Measurements from ENCODE around the gene MAP2K3. TPM values are rescaled to one million over a fixed set of nuclear protein-coding genes. Genes with fewer than 3 reads are reported as not detected.
"Not testable (repeated sequence)": the region's sequence is repeated elsewhere in the genome, so short reads cannot be mapped to it uniquely, and the experiment has no call there.

MAP2K3 gene
- total RNA-seq, 1 experiment from 2014 or later = 39.7 TPM

DNA sequence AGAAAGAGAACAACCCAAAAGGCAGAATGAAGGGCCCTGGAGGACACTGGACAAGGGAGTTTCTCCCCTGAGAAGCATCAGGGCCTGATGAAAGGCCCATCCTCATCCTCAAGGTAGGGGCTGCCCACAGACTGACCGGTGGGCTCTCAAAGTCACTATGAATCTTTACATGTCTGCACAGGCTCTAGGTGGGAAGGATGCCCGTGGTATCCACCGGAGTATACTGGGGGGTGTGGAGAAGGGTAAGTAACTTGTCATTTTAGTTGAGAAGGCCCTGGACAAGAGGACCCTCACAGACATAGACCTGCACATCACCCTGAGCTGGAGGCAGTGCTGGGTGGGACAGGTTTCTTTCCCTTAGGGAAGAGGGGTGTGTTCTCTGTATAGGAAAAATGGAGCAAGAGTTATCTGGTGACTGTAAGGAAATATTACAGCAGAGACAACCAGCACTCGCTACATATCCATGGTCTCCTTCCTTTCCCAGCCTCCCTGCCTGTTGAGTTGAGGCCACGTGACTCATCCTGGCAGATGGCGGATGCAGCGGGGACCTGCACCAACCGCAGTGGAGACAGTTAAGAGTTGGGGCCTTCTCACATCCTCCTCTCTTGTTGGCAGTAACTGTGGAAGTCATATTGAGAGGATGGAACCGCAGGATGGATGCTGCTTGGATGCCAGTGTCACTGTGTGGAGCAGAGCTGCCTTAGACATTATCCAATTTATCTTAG lies 46.1 kb downstream of the MAP2K3 start:
- Mint-ChIP-seq H3K27me3 (ENCODE audit: low read depth) (peaks cover 11% of the 10 kb centered on the region), H3K9me3 (peaks cover 16% of the 10 kb centered on the region), H3K4me3 (no peak overlapping the region), H3K4me1 (no peaks in the 10 kb centered on the region), H3K36me3 (peaks cover 9% of the 10 kb centered on the region), H3K27ac (no peak overlapping the region)
- ATAC-seq (no peak), DNase-seq (ENCODE audit: low spot score) (no peak)
- TF ChIP-seq, protein P1, sequence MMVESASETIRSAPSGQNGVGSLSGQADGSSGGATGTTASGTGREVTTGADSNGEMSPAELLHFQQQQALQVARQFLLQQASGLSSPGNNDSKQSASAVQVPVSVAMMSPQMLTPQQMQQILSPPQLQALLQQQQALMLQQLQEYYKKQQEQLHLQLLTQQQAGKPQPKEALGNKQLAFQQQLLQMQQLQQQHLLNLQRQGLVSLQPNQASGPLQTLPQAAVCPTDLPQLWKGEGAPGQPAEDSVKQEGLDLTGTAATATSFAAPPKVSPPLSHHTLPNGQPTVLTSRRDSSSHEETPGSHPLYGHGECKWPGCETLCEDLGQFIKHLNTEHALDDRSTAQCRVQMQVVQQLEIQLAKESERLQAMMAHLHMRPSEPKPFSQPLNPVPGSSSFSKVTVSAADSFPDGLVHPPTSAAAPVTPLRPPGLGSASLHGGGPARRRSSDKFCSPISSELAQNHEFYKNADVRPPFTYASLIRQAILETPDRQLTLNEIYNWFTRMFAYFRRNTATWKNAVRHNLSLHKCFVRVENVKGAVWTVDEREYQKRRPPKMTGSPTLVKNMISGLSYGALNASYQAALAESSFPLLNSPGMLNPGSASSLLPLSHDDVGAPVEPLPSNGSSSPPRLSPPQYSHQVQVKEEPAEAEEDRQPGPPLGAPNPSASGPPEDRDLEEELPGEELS (CRISPR knock-in tag; IDR thresholded peaks at IDR 0.05) = no peak
- TF ChIP-seq, protein P2, sequence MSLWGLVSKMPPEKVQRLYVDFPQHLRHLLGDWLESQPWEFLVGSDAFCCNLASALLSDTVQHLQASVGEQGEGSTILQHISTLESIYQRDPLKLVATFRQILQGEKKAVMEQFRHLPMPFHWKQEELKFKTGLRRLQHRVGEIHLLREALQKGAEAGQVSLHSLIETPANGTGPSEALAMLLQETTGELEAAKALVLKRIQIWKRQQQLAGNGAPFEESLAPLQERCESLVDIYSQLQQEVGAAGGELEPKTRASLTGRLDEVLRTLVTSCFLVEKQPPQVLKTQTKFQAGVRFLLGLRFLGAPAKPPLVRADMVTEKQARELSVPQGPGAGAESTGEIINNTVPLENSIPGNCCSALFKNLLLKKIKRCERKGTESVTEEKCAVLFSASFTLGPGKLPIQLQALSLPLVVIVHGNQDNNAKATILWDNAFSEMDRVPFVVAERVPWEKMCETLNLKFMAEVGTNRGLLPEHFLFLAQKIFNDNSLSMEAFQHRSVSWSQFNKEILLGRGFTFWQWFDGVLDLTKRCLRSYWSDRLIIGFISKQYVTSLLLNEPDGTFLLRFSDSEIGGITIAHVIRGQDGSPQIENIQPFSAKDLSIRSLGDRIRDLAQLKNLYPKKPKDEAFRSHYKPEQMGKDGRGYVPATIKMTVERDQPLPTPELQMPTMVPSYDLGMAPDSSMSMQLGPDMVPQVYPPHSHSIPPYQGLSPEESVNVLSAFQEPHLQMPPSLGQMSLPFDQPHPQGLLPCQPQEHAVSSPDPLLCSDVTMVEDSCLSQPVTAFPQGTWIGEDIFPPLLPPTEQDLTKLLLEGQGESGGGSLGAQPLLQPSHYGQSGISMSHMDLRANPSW (CRISPR knock-in tag; conservative IDR thresholded peaks at IDR 0.05; ENCODE audit: low read depth) = no peak
- TF ChIP-seq, protein P3, sequence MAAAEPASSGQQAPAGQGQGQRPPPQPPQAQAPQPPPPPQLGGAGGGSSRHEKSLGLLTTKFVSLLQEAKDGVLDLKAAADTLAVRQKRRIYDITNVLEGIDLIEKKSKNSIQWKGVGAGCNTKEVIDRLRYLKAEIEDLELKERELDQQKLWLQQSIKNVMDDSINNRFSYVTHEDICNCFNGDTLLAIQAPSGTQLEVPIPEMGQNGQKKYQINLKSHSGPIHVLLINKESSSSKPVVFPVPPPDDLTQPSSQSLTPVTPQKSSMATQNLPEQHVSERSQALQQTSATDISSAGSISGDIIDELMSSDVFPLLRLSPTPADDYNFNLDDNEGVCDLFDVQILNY (CRISPR knock-in tag; IDR thresholded peaks at IDR 0.05) = no peak
- TF ChIP-seq RORB (CRISPR knock-in tag; IDR thresholded peaks at IDR 0.05) = no peak
- no peak for TF ChIP-seq SP1 (CRISPR knock-in tag; conservative IDR thresholded peaks at IDR 0.05)
- TF ChIP-seq CREM (CRISPR knock-in tag; IDR thresholded peaks at IDR 0.05) = no peak
- TF ChIP-seq, protein P4, sequence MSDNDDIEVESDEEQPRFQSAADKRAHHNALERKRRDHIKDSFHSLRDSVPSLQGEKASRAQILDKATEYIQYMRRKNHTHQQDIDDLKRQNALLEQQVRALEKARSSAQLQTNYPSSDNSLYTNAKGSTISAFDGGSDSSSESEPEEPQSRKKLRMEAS (CRISPR knock-in tag; IDR thresholded peaks at IDR 0.05) = no peak
- TF ChIP-seq, protein P5, sequence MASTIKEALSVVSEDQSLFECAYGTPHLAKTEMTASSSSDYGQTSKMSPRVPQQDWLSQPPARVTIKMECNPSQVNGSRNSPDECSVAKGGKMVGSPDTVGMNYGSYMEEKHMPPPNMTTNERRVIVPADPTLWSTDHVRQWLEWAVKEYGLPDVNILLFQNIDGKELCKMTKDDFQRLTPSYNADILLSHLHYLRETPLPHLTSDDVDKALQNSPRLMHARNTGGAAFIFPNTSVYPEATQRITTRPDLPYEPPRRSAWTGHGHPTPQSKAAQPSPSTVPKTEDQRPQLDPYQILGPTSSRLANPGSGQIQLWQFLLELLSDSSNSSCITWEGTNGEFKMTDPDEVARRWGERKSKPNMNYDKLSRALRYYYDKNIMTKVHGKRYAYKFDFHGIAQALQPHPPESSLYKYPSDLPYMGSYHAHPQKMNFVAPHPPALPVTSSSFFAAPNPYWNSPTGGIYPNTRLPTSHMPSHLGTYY (CRISPR knock-in tag; IDR thresholded peaks at IDR 0.05) = no peak
- TF ChIP-seq, protein P6, sequence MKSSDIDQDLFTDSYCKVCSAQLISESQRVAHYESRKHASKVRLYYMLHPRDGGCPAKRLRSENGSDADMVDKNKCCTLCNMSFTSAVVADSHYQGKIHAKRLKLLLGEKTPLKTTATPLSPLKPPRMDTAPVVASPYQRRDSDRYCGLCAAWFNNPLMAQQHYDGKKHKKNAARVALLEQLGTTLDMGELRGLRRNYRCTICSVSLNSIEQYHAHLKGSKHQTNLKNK (CRISPR knock-in tag; IDR thresholded peaks at IDR 0.05) = no peak
- TF ChIP-seq ELF4 (CRISPR knock-in tag; IDR thresholded peaks at IDR 0.05; ENCODE audit: low read depth) = no peak
- ChIA-PET CTCF (no interaction called here), POLR2A (no interaction called here)

DNA sequence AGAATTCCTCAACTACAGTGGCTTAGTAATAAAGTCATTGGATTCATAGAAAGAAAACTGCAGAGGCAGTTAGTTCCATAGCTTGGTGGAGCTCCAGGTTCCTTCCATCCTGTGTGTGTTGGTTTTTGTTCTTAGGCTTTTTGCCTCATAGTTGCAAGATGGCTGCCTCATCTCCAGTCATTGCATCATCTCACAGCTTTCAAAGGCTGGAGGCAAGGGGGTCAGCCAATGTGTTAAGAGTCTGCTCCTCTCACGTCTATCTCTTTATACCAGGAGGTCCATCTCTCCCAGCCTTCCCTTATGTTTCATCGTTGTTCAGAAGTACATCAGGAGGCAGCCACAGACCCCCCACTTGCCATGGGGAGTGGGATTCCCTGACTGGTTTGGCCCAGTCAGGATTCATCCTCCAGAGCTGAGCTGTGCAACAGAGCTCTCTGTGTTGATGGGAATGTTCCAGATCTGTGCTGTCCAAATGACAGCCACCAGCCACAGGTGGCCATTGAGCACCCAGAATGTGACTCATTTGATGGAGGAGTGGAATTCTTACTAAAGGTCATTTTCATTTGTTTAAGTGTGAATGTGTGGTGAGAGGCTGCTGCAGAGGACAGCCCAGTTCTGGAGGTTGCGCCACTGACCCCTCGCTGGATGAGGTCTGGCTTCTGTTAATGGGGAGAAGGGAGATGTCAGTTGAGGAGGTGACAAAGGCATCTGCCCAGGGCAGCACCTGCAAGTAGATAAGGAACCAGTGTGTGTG lies 52.2 kb downstream of the MAP2K3 start:
- POLR2A ChIA-PET; H3K4me1 Mint-ChIP-seq; DNase-seq (ENCODE audit: low spot score); H3K27ac Mint-ChIP-seq; H3K27me3 Mint-ChIP-seq (ENCODE audit: low read depth); H3K4me3 Mint-ChIP-seq; H3K36me3 Mint-ChIP-seq; ATAC-seq; CTCF ChIA-PET; H3K9me3 Mint-ChIP-seq: not testable (repeated sequence)

DNA sequence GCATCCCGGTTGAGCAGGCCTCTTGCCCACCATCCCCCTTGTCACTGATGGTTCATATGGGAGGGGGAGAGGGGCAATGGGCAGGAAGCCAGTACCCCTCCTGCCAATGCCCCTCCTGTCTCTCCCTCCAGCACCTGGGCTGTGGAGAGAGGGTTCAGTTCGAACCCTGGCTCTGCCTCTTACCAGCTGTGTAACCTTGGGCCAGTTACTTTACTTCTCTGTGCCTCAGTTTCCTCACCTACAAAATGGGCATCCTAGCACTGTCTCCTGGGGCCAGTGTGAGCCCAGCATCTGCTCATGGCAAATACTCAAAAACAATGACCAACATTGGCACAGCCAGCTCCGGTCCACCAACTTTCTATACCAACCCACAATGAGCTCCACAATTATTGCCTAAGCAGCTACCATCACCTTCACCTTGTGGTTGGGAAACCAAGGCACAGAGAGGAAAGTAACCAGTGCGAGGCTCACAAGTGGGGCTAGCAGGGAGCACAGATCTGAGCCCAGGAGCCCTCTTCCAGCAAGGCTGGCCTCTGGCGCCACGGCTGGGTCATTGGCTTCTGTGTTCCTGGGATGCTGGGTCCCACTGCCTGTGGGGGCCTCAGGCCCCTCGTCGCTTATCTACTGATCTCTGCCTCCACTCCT lies 53.6 kb downstream of the MAP2K3 start:
- POLR2A ChIA-PET; H3K27ac Mint-ChIP-seq; H3K9me3 Mint-ChIP-seq; ATAC-seq; H3K36me3 Mint-ChIP-seq; DNase-seq (ENCODE audit: low spot score); H3K4me1 Mint-ChIP-seq; H3K27me3 Mint-ChIP-seq (ENCODE audit: low read depth); H3K4me3 Mint-ChIP-seq: not testable (repeated sequence)
- CTCF ChIA-PET = interaction anchor here (2.4 kb wide), 1 partner anchor 119 kb away, joined by 6 read pairs; no protein-coding TSS in a partner anchor

Data from WTC11 (cell line).